HL-60/S4 treated with retinoic acid at 250 ng/mL for 4 days and 3 days (cell line): ENCODE measurements around the gene GALNT6.

ENCODE experiments used
- in situ Hi-C: fragments of 300-500 bp; cut with MboI; formaldehyde crosslinking; loops from 2 replicates; pipeline ENCODE4 v1.7.0; 2022; ENCODE audit warnings: low sequenced_read_pairs

GALNT6 gene

GRCh38 chr12:51391283-51392123, at the start of gene GALNT6:
GALNT6 (minus strand) TSS chr12:51391406; CDS start chr12:51379781, 11,625 bp downstream.
- in situ Hi-C loops: no loop called here

- in situ Hi-C loops: loop anchor here (25.0 kb wide), 1 partner anchor 398 kb away; the partner anchor contains the start of gene FIGNL2
Observed at GRCh38 chr12:51439330-51439729, 48.1 kb upstream of the GALNT6 start.

- in situ Hi-C loops: loop anchor here (25.0 kb wide), 1 partner anchor 400 kb away; the partner anchor contains the start of gene FIGNL2
Observed at GRCh38 chr12:51437431-51437830, 46.2 kb upstream of the GALNT6 start.

- in situ Hi-C loops: loop anchor here (25.0 kb wide), 1 partner anchor 403 kb away; the partner anchor contains the start of gene FIGNL2
Observed at GRCh38 chr12:51434305-51434704, 43.1 kb upstream of the GALNT6 start.

GRCh38 chr12:51432921-51433320, 41.7 kb upstream of the GALNT6 start:
- in situ Hi-C loops: loop anchor here (25.0 kb wide), 1 partner anchor 404 kb away; the partner anchor contains the start of gene FIGNL2

- in situ Hi-C loops: loop anchor here (25.0 kb wide), 1 partner anchor 407 kb away; the partner anchor contains the start of gene FIGNL2
Observed at GRCh38 chr12:51430196-51430895, 39.1 kb upstream of the GALNT6 start.

GRCh38 chr12:51429700-51430099, 38.5 kb upstream of the GALNT6 start:
- in situ Hi-C loops: loop anchor here (25.0 kb wide), 1 partner anchor 408 kb away; the partner anchor contains the start of gene FIGNL2

- in situ Hi-C loops: loop anchor here (25.0 kb wide), 1 partner anchor 409 kb away; the partner anchor contains the start of gene FIGNL2
Observed at GRCh38 chr12:51428256-51428655, 37.0 kb upstream of the GALNT6 start.

- in situ Hi-C loops: loop anchor here (25.0 kb wide), 1 partner anchor 412 kb away; the partner anchor contains the start of gene FIGNL2
Observed at GRCh38 chr12:51424662-51425539, 33.7 kb upstream of the GALNT6 start, which contains the start of gene SLC4A8. SLC4A8 (plus strand) TSS chr12:51424831; CDS start chr12:51424988, 157 bp downstream.

- in situ Hi-C loops: no loop called here
Observed at GRCh38 chr12:51424094-51424661, 33.0 kb upstream of the GALNT6 start.

- in situ Hi-C loops: no loop called here
Observed at GRCh38 chr12:51421266-51421884, 30.2 kb upstream of the GALNT6 start.

GRCh38 chr12:51419425-51420193, 28.4 kb upstream of the GALNT6 start:
- in situ Hi-C loops: no loop called here

- in situ Hi-C loops: no loop called here
Observed at GRCh38 chr12:51417826-51418225, 26.6 kb upstream of the GALNT6 start.

- in situ Hi-C loops: no loop called here
Observed at GRCh38 chr12:51415931-51416330, 24.7 kb upstream of the GALNT6 start.

GRCh38 chr12:51413791-51414190, 22.6 kb upstream of the GALNT6 start:
- in situ Hi-C loops: no loop called here

GRCh38 chr12:51413149-51413548, 21.9 kb upstream of the GALNT6 start:
- in situ Hi-C loops: no loop called here

GRCh38 chr12:51409846-51410245, 18.6 kb upstream of the GALNT6 start:
- in situ Hi-C loops: no loop called here

- in situ Hi-C loops: no loop called here
Observed at GRCh38 chr12:51407604-51408003, 16.4 kb upstream of the GALNT6 start.

- in situ Hi-C loops: no loop called here
Observed at GRCh38 chr12:51406859-51407258, 15.7 kb upstream of the GALNT6 start.
